HG02852 (cell line): ENCODE results near the gene PGK1.
"Not testable (repeated sequence)": the region's sequence is repeated elsewhere in the genome, so short reads cannot be mapped to it uniquely, and the experiment has no call there.

Experiments
- ATAC-seq: cut with Tn5 transposase; IDR thresholded peaks from one replicate; pipeline ENCODE4 v1.9.1; 2021; ENCODE audit warnings: mild to moderate bottlenecking, moderate library complexity; ENCODE audit not compliant: unreplicated experiment

The PGK1 gene

DNA sequence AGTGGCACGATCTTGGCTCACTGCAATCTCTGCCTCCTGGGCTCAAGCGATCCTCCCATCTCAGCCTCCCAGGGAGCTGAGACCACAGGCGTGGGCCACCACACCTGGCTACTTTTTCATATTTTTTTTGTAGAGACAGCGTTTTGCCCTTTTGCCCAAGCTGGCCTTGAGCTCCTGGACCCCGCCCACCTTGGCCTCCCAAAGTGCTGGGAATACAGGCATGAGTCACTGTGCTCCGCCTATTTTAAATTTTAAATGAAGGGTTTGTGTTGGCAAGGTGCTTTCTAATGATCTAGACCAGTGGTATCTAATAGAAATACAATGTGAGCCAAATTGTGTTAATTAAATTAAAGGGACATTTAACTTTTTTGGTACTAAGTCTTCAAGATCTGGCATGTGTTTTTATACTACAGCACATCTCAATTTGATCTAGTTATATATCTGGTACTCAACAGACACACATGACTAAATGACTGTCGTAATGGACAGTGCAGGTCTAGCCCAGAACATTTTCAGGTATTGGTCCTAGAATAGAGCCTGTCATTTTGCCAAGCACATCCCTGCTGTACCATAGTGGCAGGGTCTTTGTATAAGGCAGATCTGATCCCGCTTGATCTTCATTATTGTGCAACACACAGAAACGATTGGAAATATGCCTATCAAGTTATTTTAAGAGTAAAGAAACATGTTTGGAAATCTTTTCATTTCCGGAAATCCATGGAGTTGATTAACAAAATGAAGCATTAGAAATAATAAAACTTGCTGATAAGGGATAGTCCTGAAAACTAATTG lies 7.3 kb downstream of the PGK1 start:
- no peak for ATAC-seq

DNA sequence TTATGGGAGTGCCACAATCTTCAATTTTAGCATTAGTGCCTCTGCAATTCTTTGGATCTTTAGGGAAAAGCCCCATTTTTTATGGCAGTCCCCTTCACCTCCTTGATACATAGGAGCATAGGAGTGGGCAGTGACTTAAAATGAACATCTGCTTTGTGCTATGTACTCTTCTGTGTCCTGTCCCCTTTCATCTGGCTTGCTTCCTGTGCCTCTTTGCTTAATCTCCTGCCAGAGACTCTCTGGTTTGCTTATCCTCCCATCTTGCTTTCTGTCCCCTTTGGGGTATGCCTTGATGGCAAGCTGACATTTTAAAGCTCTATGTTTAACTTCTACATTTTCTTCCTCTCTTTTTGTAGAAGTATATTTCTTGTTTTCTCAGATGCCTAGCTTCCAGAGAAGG lies 12.3 kb downstream of the PGK1 start:
- no peak for ATAC-seq

DNA sequence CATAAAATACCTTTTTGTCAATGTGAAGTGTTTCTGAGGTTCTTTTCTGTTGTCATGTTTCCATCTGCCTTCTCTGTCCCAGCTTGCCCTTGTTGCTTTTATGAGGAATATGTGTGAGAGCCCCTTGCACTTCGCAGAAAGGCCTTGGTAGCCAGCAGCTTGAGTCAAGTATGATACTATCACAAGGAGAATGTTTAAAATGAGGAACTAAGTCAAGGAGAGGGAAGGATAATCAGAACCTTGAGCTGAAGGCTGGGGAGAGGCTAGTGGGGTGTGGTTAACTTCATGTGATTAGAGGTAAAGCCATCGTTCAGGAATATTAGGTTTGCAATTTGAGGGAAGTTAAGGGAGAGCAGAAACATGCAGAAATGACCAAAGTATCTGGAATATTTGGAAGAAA lies 12.7 kb downstream of the PGK1 start:
- no peak for ATAC-seq

DNA sequence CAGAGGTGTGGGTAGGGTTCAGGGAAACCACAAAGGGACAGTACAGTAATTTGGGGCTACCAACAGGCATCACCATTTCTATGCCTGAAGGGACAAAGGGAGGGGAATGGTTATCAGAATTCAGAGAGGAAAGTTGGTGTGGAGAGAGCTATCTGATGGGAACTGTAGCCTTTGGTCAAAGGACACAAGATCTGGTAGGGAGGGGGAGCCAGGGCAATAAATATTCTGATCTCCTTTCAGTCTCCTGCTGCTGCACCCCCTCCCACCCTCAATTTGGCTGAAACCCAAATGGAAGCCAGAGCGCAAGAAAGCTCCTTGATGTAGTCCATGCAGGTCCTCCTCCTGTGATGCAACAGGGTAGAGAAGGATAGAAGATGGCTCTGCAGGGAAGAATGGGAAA lies 14.6 kb downstream of the PGK1 start:
- no peak for ATAC-seq

DNA sequence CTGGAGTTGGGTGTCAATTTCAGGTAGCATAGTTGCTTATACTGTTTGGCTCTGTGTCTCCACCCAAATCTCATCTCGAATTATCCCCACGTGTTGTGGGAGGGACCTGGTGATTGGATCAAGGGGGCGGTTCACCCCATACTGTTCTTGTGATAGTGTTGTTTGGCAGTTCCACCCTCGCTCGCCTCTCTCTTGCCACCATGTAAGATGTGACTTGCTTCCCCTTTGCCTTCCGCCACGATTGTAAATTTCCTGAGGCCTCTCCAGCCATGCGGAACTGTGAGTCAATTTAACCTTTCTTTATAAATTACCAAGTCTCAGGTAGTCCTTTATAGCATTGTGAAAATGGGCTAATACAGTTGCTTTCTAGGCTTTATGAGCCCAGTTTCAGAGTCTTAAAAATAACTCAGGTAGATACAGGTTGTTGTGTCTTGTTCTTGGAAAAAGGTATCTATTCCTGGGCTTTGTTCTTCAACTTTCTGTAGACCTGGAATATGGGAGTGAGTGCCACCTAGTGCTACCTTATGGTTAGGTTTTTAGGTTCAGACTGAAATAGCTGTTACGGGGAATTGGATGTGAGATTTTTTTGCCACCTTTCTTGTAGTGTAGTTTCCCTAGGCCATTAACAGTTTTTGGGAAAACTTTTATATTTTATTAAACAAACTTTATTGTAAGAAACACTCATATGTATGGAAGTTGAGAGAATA lies 15.6 kb downstream of the PGK1 start:
- ATAC-seq: no peak

DNA sequence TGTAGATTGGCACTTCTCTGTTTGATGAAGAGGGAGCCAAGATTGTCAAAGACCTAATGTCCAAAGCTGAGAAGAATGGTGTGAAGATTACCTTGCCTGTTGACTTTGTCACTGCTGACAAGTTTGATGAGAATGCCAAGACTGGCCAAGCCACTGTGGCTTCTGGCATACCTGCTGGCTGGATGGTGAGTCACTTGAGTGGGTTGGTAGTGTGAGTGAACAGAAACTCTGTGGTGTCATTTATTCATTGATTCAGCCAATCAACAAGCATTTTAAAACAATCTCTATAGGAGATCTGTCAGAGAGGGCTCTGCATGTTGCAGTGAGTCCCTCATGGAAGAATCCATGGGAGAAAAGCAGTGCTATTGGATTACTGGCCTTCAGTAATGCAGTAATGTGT lies 19.1 kb downstream of the PGK1 start:
- ATAC-seq: no peak

DNA sequence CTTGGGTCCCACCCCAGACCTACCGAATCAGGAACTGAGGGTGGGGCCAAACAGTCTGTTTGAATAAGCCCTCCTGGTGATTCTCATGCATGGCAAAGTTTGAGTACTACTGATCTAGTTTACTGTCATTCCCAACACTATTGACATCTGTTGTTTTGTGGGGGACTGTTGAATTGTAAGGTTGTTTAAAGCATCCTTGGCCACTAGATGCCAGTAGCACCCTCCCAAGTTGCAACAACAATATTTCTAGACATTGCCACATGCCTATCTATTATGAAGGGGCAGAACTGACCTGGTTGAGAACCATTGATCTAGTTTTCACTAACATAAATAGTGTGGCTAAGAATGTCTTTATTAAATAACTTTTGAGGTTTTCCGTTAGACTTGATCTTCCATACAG lies 20.3 kb downstream of the PGK1 start:
- no peak for ATAC-seq

DNA sequence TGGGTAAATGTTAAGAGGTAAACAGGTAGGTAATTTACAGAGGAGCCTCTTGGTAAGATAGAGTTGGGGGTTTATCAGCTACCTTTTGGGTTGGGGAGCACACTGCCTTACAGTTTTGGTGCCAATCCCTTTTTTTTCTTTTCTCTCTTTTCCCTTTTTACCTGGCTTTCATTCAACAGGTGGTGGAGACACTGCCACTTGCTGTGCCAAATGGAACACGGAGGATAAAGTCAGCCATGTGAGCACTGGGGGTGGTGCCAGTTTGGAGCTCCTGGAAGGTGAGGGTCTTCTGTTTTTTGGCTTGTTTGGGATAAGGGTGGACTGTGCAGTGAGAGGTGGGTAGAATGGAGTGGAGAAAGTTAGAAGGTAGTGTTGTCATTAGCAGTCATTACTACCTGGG lies 21.1 kb downstream of the PGK1 start:
- no peak for ATAC-seq

DNA sequence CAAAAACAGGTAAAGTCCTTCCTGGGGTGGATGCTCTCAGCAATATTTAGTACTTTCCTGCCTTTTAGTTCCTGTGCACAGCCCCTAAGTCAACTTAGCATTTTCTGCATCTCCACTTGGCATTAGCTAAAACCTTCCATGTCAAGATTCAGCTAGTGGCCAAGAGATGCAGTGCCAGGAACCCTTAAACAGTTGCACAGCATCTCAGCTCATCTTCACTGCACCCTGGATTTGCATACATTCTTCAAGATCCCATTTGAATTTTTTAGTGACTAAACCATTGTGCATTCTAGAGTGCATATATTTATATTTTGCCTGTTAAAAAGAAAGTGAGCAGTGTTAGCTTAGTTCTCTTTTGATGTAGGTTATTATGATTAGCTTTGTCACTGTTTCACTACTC lies 21.7 kb downstream of the PGK1 start:
- ATAC-seq: not testable (repeated sequence)

DNA sequence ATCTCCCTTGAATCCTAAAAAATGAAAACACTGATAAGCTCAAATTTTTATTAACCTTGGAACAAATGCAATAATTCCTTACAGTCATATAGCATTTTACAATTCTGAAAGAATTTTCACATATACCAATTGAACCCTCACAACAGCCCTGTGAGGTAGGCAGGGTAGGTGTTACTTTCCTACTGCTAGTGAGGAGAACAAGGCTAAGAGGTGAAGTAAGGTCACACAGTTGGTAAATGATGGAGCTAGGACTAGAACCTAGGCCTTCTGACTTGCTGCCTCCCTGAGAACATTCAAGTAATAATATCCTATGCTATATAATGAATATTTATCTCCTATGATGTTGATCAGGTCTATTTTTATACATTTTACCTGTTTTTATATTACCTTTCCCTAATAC lies 25.7 kb downstream of the PGK1 start:
- no peak for ATAC-seq

DNA sequence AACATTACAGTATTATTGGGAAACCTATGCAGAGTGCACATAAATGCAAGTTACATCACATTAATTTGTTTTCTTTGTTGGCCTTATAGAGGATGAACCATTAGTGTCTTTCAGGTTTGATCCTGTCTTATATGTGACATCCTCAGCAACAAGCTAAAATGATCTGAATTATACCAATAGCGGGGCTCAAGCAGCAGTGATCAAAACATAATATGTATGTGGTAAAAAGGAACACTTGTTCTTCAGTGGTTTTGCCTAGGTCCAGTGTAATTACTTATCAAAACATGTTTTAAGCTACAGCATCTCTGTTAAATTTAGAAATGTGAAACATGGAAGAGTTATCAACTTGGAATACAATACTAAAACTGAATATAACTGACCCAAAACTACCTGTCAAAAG lies 26.3 kb downstream of the PGK1 start:
- ATAC-seq: no peak

DNA sequence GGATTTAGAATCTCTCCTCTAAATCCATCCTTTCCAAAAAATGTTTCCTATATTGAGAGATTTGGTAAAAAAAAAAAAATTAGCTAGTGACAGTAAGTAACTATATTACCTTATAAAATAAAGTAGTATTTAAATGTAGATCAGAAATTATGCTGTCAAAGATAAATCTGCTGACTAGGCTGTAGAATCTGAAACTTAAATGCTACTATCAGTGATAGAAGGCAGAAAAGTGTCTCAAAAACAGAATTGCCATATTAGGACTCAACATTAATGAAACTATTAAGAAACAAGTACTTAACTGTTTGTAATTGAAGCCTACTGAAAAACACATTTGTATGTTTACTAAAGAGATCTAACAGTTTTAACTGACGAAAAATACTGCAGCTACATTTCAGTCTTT lies 27.1 kb downstream of the PGK1 start:
- ATAC-seq: no peak

DNA sequence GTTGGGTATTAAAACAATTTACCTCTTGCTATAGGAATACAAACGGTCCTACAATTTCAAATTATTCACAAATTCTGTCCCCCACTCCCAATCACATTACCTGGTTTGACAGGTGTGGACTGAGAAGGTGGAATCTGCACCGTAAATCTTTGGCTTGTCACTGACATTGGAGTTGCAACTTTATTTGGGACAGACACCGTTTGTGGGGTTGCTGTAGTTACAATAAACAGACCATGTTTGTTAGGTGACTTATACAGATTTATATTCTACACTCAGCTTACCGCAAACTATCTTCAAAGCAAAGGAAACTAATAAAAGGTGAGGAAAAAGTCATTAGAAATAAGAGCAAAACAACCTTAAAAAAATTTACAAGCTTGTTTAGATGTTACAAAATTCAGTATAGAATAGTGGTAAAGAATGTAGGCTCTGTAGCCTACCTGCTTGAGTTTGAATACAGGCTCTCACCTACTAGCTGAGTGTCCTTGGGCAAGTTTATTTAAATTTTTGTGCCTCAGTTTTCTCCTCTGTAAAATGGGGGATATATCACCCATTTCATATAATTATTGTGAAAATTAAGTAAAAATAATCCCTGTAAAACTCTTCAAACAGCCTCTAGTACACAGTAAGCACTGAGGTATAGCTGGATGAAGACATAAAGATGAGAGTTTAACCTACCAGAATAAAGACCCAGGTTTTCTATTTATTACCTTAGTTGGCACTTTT lies 29.4 kb downstream of the PGK1 start:
- ATAC-seq: no peak

DNA sequence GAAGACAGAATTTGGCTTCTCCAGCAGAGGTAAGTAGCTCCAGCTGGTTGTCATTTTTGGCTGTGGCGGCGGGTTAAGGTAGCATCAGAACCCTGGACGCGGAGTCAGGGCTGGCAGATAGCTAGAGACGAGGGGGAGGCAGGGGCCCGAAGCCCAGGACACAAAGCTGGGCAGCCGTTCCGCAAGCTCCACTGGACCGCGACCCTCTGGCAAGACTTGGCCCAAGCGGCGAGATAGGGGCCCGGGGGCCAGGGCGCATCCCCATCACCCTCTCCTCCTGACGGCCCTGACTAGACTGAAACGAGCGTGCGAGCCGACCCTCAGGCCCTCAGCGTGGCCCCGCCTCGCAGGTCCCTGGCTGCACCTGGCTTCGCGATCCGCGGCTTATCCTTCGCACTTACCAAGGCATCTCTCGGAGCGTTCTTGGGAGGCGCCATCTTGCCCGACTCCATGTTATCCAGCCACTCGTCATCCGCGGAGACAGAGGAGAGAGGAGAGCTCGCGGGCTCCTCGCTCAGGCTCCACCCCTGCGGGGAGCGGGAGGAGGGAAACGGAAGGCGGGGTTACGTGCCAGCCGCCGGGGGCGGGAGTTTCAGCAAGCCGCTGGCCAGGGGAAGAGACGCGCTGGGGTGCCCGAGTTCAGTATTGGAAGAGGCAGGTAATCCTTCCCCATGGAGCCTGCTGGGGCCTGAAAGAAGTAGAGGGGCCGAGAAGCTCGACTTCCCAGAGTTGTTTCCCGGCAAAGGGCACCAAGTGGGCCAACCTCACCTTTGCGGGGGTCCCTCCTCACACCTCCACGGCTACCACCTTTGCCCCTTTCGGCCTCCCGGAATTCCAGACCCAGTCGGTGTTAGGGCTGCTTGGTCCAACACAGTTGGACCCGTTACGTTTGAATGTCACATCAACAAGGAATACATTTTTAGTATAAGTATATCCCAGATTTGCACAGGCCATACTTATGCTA lies 35.4 kb downstream of the PGK1 start, which contains the start of gene TAF9B:
Gene TAF9B, minus strand, starts transcription at position 491 of the 964 bp plus-strand sequence. Its CDS starts 39 bp downstream, at position 452.
- ATAC-seq: peak; percentile 94

DNA sequence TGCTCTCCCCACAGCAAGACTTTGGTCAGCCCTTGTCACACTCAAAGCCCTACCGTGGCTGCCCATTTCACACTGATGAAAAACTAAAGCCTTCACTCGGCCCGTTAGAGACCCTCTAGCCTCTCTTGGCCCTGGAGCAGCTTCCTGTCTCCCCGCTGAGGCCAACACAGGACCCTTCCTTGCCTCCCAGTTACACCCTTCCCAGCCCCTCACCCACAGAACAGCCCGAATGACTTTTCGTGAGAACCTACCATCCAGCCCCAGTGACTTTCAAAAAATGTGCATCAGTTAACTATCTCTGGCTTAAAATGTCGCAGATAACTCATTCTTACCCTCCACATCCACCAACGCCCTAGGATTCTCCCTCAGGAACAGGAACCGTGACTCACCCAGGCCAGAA lies 36.2 kb downstream of the PGK1 start:
- no peak for ATAC-seq

DNA sequence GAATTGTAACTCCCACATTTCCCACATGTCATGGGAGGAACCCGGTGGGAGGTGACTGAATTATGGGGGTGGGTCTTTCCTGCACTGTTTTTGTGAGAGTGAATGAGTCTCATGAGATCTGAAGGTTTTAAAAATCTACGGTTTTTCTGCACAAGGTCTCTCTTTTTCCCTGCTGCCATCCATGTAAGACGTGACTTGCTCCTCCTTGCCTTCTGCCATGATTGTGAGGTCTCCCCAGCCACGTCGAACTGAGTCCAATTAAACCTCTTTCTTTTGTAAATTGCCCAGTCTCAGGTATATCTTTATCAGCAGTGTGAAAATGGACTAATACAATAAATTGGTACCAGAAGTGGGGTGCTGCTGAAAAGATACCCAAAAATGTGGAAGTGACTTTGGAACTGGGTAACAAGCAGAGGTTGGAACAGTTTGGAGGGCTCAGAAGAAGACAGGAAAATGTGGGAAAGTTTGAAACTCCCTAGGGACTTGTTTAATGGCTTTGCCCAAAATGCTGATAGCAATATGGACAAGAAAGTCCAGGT lies 43.0 kb downstream of the PGK1 start:
- not testable (repeated sequence) for ATAC-seq

DNA sequence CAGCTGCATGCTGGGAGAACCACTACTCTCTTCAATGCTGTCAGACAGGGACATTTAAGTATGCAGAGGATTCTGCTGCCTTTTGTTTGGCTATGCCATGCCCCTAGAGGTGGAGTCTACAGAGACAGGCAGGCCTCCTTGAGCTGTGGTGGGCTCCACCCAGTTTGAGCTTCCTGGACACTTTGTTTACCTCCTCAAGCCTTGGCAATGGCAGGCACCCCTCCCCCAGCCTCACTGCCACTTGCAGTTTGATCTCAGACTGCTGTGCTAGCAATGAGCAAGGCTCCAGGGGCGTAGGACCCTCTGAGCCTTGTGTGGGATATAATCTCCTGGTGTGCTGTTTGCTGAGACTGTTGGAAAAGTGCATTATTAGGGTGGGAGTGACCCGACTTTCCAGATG lies 53.3 kb downstream of the PGK1 start:
- ATAC-seq: not testable (repeated sequence)

DNA sequence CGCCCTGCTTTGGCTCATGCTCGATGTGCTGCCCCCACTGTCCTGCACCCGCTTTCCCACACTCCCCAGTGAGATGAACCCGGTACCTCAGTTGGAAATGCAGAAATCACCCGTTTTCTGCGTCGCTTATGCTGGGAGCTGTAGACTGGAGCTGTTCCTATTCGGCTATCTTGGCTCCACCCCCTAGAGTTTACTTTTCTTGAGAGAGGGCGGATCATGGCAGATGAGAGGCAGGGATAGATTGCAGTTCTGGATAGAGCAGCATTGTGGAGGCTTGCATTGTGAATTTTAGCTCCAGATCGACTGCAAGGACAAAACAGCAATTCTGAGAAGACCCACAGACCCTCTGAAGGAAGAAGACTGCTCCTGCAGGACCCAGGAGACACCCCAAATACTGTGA lies 53.8 kb downstream of the PGK1 start:
- not testable (repeated sequence) for ATAC-seq

DNA sequence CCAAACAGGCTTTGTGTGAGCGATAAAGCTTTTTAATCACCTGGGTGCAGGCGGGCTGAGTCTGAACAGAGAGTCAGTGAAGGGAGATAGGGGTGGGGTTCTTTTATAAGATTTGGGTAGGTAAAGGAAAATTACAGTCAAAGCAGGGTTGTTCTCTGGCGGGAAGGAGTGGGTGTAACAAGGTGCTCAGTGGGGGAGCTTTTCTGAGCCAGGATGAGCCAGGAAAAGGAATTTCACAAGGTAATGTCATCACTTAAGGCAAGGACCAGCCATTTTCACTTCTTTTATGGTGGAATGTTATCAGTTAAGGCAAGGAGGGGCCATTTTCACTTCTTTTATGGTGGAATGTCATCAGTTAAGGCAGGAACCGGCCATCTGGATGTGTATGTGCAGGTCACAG lies 56.7 kb downstream of the PGK1 start:
- ATAC-seq: not testable (repeated sequence)

DNA sequence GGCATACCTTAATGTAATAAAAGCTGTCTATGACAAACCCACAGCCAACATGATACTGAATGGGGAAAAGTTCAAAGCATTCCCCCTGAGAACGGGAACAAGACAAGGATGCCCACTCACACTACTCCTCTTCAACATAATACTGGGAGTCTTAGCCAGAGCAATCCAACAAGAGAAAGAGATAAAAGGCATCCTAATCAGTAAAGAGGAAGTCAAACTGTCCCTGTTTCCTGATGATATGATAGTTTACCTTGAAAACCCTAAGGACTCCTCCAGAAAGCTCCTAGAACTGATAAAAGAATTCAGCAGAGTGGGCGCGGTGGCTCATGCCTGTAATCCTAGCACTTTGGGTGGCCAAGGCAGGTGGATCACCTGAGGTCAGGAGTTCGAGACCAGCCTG lies 59.1 kb downstream of the PGK1 start:
- ATAC-seq: not testable (repeated sequence)
